Left renal pelvis (tissue), 4 donors: ENCODE measurements around the gene DCST1. TPM values are rescaled to one million over a fixed set of nuclear protein-coding genes. Genes with fewer than 3 reads are reported as not detected.

Source experiments
- DNase-seq, 4 donors: peaks; one replicate each; pipeline ENCODE4 v3.0.0-alpha.2; 2013; ENCODE audit warnings: low read depth in 4 of 4, low spot score in 3 of 4
- polyA plus RNA-seq, 4 donors: library from polyadenylated mRNA; unstranded; fragments of 120-200 nt; gene quantifications; one replicate each; pipeline ENCODE4 v1.2.1, GENCODE V29; 2013; ENCODE audit not compliant: insufficient read length in 4 of 4

The DCST1 gene
- polyA plus RNA-seq, 4 donors, result 0.21 to 0.41 (median 0.29) TPM

DNA sequence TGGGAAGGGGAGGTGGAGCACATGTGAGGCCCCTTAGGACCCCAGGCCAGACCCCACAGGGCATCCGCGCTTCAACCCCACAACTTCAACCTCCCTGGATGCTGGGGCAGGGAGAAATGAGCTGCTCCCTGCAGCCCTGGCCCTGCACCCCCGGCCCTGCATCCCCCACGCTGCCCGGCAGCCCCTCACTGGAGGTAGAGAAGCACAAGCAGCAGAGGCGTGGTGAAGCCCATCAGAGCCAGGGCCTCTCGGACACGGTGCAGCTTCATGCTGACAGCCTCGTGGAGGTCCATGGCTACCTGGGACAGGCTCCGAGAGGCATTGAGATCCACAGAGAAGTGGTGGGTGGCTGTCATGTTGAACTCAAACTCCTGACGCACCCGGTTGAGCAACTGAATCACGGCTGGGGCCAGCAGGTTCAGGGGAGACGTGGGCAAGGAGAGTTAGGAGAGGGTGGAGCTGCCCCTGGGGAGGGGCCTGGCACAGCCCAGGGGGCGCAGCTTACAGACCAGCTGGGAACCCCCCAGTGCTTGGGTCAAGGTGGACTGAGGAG lies 3.3 kb upstream of the DCST1 start:
- DNase-seq, result no peak

DNA sequence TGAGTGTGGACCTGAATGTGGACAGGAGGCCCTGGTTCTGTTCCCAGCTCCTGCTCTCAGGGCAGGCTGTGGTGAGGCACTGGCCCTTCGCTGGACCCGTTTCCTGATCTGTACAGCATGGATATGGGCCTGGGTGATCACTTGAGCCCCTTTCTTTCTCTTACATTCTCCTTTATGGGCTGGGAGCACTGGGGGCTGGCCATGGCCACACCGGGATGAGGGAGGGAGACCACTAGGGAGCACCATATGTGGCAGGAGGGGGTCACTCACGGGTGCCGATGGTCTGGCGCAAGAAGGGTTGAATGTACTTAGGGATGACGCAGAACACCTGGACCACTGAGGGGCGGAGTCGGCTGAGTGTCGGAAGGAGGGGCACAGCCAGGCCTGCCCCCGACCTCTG lies 2.7 kb upstream of the DCST1 start:
- no peak for DNase-seq

DNA sequence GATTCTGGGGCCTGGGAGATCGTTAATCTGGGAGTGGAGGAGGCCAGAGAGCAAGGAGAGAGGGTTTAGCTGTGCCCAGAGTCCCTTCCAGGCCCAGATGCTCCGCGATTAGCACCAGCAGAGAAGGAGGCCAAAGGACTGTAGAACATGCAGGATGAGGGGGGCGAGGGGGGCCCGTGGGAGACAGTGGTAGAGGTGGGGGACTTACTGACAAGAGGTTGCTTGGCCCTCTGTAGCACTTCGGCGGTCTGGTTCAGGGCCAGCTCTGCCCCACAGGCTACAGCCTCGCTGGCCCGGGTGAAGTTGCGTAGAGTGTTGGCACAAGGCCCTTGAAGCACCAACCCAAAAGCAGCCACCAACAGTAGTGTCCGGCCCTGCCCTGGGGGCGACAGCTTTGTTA lies 738 bp upstream of the DCST1 start:
- DNase-seq, result no peak

DNA sequence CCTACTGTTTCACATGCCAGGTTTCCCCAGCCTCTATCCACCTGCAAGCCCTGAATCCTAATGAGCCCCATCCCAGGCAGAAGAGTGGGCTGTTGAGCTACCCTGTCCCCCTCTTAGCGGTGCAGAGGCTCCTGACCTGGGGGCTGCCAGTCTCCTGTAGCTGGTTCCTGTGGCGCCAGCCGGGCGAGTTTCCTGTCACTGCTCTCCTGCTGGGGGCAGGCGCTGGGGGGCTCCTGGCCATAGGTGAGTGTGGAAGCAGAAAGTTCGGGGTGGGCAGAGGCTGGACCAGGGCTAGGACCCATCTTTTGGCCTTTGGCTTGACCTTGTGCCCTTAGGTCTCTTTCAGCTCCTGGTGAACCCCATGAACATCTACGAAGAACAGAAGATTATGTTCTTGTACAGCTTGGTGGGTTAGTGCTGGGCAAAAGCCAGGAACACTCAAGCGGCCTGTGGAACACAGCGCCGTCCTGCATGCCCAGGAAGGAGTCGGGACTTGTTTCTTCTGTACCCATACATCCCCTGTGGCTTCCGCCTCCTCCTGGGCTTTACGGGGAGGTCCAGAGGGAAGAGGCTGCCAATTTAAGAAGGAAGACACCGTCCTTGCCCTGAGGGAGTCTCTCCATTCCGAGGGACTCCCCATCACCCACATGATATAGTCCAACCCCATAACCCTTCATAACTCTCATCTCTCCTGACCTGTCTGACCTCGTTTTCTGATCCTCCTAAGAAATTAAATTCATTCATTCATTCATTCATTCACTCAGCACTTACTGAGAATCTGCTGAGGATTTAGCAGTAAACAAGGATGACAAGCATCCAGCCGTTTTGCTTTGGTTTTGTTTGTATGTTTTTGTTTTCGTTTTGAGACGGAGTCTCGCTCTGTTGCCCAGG lies 939 bp downstream of the DCST1 start:
- DNase-seq, result no peak

DNA sequence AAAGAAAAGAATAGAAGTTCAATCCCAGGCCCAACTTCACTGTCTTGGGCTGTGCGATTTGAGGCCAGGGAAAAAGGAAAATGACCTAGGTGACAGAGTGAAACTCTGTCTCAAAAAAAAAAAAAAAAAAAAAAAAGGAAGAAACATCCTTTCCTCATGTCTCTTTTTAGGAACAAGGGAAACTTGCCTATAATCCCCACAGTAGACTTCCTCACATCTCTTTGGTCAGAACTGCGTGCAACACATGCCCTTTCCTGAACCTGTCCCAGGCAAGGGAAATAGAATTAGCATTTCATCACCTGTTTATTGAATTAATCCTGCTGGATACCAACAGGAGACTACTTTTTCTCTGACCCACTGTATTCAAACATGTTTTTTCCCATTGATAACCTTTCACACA lies 2.3 kb downstream of the DCST1 start:
- DNase-seq, result no peak

DNA sequence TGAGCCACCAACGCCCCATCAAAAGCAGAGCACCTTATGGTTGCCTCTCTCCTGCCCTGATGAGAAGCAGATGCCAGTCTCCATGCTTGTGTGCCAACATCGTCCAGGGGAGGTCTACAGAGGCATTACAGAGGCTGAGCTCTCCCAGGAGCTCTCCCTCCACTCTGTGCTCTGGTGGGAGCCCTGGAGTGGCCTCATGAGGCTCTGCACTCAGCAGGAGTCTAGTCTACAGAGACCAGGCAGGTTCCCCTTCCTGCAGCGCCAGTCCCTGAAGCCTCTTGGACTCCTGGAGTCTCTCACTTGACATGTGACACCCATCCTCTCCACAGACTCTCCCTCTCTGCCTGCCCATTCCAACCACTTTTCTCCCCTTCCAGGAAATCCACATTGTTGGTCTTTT lies 3.4 kb downstream of the DCST1 start:
- no peak for DNase-seq

DNA sequence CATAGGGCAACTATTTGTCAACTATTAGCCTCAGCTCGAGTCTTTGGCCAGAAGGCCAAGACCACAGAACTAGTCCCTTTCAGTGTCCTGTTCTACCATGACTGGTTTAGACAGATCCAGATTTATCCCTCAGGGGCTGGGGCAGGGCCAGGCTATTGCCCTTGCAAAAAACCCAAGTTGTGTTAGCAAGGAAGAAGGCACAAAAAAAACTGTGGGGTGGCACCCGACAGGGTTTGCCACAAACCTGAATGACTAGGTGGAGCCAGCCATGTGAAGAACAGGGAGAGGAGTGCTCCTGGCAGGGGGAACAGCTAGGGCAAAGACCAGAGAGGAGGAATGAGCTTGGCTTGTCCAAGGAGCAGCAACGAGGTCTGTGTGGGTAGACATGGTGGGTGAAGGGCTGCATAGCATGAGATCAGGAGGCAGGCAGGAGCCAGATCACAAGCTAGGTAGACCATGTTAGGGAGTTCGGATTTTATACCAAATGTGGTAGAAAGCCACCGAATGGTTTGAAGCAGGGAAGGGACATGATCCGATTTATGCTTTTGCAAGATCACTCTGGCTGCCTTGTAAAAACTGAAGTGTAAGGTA lies 4.3 kb downstream of the DCST1 start:
- no peak for DNase-seq

DNA sequence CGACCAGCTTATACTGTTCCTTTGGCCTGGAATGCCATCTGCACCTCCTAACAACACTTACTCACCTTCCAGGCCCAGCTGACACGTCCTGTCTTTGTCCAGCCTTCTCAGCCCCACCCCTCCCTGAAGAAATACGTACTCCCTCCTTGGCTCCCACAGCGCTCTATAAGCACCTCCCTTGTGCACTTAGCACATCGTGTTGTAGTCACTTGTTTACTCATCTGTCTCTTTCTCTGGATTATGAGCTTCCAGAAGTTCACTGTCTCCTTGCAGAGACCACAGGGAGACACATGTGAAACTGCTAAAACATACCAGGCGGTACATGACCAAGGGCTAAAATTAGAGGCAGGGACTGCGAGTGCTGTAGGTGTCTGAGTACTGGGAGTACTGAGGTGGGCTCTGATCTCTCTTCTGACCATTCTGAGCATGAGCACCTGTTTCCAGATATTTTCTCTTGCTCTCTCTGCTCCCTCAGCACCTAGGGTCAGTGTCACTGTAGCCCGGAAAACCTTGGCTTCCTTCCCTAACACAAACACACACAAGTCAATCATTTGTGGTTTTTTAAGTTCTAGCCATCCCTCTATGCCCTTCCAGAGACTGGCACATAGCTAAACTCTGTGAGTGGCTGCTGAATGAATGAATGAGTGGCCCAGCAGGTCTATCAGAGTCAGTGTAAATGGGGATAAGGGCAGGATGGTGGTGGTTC lies 5.1 kb downstream of the DCST1 start:
- no peak for DNase-seq

DNA sequence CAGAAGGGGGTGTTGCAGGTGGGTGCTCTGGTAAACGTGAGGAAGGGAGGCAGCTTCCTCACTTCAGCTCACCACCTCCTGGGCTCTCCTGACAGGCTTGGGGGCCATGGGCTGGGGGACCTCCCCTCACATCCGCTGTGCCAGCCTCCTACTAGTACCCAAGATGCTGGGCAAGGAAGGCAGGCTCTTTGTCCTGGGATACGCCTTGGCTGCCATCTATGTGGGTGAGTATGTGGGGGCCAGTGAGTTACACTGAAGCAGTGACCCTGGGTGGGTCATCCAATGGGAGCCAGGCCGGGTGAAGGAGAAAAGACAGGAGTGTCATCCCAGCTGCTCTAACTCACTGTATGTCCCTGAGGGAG lies 5.7 kb downstream of the DCST1 start:
- no peak for DNase-seq

DNA sequence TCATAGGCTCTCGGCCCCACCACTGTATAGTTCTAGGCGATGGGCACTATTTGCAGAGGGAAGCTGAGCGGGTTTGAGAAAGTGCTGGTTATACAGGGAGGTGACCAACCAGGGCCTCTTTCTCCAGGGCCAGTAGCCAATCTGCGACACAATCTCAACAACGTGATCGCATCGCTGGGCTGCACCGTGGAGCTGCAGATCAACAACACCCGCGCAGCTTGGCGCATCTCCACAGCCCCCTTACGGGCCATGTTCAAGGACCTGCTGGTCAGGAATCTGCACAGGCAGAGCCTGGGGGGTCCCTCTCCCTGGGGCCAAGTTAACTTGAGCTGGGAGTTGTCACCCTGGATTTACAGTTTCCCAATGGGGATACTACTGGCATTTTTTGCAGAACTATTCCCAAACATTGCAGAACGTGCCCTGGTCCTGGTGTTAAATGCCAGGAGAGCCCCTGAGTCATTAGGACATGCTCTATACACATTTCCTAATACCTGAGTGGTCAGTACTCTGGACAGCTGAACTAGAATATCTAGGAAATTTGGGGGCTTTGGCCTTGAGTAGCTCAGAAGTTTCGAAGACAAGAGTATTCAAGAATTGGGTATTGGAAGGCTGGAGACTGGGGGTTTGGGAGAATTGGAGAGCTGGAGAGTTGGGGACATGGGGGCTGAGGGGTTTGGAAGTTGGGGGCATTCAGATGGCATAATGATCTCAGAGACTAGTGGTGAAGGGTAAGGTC lies 6.9 kb downstream of the DCST1 start:
- DNase-seq, result no peak

DNA sequence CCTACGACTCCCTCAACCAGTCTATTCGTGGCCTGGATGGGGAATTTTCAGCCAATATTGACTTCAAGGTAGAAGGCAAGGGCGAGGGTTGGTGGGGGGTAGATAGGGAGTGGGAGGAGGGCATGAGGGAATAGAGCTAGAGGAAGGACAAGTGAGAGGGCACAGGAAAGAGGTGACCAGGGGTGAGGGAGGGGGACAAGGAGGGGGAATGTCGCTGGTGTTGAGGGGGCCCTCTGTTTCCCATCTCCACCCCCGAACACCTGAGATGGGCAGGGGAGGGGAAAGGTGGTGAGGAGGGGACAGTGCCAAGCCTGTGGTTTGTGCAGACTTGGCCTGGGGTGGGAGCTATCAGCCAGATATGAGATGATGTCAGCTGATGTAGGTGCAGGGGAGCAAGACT lies 9.2 kb downstream of the DCST1 start:
- DNase-seq, result no peak

DNA sequence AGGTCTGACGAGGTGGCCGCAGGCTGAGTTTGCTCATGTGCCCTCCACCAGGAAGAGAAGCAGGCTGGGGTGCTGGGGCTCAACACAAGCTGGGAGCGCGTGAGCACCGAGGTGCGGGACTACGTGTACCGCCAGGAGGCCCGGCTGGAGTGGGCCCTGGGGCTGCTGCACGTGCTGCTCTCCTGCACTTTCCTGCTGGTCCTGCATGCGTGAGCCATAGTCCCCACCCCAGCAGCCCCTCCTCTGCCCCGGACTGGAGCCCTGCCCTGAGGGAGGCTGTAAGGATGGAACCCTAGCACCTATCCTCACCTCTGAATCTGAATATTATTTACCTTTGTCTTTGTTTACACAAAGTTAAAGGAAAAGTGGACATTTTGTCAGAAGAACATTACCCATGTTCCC lies 9.7 kb downstream of the DCST1 start:
- no peak for DNase-seq

DNA sequence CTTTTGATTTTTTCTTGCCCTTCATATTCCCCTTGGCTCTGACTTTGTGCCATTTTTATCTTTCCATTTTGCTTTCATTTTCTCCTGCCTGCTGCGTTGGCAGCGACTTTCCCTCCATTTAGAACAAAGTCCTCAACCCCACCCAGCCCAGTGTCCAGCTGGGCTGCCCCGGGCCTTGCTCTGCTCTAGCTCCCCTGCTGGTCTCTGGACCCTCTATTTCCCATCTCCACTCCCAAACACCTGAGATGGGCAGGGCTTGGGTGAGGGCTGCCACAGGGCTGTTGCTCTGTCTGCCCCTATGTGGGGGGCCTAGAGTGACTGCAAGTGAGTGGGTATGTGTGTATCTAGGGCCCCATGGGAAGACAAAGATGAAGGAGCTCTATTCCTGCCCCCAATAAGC lies 10.2 kb downstream of the DCST1 start:
- no peak for DNase-seq

DNA sequence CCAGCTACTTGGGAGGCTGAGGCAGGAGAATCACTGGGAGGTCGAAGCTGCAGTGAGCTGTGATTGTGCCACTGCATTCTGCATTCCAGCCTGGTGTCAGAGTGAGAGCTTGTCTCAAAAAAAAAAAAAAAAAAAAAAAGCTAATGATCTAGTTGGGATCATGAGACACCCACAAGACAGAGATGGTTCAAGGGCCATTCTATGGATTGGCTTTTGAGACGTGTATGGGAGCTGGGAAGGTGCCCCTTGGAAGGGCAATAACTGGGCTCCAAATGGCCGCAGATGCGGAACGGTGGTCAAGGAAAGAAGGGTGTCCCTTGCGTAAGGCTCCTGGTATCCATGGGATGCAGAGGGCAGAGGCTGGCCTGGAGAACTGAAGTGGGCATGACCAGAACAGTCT lies 10.7 kb downstream of the DCST1 start:
- no peak for DNase-seq

DNA sequence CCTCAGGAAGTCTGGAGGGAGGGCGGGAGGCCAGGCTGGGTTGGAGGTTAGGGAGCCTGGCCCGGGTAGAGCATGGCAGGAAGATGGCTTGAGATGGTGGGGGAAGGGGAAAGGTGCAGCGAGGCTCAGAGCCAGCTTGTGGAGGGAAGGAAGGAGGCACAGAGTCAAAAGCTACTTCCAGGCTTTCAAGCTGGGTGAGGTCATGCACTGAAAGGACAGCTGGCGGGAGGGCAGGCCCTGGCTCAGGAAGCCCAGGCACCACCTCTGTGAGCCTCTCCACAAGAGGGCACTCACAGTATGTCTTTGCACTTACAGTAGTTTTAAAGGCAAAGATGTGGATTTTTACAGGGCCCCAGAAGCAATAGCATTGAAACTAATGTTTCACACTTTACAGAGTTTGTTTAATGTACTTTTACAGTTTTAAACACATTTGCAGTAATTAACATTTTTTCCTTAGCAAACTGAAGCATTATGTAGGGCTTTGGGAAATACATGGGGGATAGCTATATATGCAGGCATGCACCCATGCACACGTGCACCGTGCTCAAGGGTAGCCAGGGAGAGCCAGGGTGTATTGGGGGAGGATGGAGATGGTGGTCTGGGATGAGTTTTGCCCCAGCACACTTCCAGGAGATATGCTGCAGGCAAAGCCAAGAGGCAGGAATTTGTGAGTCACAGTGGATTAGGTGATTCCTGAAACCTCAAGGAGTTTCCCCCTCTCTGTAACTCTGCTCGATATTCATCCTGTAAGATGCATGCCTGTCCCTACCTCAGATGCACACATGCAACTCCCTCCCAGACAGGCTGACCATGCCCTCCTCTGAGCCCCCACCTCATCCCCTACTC lies 11.4 kb downstream of the DCST1 start:
- no peak for DNase-seq

DNA sequence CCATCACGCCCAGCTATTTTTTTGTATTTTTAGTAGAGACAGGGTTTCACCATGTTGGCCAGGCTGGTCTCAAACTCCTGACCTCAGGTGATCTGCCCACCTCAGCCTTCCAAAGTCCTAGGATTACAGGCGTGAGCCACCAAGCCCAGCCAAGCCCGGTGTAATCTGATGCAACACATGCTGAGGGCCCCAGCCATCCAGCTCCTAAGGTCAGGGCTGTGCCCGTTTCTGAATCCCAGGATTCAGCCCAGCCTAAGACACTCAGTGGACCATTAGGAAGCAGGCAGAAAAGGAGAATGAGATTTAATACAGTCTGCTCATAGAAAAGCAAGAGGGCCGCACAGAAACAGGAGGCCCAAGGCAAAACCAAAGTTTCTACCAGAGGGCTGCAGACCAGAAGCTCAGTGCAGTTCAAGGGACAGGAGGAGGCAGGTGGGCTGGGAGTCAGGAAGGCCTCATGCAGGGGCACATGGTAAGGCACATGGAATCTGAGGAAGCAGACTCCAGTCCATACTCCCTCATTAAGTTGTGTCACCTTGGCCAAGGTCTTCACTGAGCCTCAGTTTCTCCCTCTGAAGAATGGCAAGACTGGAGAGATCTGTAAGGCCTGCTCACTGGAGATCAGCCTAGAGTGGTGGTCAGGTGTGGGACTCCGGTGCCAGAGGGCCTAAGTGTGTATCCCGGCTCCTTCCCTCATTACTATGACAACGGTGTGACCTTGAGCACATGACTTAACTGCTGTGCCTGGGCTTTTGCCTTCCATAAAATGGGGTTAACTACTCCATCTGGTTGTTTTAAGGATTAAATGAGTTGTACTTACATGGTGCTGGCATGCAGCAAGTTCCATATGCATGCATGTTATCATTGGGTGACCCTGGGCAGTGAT lies 15.1 kb downstream of the DCST1 start:
- no peak for DNase-seq

DNA sequence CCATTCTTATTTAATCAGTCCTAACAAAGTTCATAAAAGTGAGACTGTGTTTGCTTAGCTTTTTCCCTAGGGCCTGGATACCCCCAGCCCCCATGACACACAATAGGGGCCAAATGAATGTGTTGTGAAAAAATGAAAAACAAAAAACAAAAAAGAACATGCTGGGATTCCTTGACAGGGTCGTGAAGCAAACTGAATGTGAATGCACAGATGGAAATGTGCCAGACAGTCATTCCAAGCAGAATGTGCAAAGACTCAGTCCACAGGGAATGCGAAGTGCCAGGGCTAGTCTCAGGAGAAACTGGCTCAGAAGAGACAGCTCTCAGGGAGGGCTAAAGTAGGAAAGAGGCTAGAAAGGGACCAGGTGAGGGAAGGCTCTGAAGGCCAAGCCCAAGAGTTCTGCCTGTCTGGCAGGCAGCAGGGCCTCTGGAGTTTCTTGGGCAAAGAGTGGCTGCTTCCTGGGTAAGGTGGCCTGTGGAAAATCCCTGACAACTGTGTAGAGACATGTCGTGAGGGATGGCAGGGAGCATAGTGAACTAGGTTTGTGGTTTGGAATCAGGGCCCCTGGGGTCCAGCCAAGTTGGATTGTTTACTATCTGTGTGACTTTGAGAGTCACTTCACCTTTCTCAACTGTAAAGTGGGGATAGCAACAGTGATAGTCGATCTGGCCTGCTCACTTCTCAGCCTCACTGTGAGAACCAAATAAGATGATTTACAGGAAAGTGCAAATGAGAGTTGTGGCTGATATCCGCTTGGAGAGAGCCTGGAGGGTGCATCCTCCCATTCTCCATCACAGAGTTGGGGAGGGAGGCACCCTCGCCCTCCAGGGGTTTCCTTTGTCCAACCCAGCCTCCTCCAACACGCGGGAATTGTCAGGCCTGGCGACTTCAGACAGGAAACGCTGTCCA lies 16.3 kb downstream of the DCST1 start:
- DNase-seq, result no peak
